ENCODE data around the gene FMO5.
"Not testable (repeated sequence)": the region's sequence is repeated elsewhere in the genome, so short reads cannot be mapped to it uniquely, and the experiment has no call there.

FMO5 gene

DNA sequence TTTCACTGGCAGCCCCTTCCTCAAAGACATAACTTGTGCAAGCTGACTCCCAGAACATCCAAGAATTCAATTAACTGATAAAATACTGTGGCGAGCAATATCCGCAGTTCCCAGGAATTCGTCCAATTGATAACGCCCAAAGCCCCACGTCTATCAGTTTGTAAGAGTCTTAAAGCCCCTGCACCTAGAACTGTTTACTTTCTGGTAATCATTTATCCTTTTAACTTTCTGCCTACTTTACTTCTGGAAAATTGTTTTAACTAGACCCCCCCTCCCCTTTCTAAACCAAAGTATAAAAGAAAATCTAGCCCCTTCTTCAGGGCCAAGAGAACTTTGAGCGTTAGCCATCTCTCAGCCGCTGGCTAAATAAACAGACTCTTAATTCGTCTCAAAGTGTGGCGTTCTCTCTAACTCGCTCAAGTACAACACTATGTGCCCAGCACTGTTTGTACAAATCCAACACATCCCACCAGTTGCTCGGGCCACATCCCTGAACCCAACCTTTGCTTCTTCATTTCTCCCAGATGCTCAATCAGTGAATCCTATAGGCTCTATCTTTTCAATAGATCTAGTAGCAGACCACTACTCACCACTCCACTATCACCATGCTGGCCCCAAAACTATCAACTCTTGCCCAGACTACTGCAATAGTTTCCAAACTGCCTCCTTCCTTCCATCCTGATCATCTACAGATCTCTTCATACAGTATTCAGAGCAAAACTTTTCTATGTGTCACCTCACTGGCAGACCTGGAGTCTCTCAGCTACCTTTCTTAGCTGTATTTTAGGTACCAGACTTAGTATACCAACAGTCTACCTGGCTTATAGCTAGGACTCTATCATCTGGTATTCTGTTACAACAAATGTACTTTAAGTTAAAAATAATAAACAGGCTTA lies 14.0 kb upstream of the FMO5 start:
- DNase-seq = no peak

DNA sequence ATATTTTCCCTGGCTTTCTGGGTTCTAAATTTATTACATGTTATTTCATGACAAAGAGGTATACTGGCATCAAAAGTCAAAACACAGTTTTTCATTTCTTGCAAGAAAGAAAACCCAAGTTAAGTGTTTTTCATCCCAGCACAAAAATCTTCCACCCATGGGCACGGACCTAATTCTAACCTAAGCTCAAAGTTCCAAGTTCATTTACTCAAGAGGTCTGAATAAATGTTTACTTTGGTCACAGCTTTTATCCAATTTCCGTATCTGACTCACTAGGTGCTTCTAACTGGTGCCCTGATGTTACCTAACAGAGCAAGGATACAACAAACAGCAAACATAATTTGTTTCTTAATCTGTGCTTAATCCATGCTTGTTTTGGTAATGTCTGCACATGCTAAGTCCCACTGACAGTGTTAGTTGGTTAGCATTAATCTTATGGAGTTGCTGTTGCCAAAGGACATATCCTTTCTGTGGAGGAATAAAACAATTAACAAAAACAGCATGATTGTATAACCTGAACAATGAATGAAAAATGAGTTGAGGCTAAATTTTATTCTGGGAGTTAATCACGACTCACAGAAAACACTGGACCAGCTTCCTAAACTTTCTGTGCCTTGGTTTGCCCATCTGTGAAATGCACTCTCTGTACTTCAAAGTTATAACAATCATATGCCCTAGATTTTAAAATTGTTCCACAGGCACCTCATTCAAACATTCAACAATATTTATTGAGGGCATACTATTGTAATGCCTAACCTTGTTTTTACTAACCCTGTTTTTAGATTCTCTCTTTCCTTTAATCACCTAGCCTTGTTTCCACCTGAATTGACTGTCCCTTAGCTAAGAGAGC lies 13.1 kb upstream of the FMO5 start:
- no peak for DNase-seq

DNA sequence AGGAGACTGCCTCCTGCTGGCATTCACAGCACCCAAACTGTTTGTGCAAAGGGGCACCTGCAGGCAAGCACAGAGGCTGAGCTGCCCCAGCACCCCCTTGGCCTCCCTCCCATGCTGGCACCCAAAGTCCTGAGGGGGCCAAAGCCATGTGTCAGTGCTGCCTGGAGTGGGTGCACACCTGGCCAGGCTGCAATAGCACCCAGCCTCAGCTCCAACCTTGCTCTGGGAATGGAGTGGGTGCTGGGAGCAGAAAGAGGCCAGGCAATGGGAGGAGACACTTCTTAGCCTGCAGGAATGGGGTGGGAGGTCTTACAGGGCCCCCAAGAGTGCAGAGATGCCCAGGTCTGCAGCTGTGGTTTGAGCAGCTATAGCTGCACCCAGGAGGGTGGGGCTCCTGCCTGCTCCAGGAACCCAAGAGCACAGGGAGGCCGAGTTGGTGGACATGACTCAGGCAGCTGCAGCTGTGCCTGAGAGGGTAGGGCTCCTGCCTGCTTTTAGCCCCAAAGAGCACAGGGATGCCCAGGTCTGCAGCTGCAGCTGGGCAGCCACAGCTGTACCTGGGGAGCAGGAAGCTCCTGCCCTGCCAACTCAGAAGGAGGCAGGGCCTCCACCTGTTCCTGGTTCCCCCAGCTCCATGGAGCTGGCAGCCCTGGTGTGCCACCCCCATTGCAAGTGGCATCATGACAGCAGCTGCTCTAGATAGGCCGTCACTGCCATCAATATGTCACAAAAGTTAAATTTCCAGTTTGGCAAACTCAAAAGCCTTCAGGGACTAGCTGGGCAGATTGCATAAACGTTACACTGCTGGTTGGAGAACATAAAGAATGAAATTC lies 12.0 kb upstream of the FMO5 start:
- no peak for DNase-seq

DNA sequence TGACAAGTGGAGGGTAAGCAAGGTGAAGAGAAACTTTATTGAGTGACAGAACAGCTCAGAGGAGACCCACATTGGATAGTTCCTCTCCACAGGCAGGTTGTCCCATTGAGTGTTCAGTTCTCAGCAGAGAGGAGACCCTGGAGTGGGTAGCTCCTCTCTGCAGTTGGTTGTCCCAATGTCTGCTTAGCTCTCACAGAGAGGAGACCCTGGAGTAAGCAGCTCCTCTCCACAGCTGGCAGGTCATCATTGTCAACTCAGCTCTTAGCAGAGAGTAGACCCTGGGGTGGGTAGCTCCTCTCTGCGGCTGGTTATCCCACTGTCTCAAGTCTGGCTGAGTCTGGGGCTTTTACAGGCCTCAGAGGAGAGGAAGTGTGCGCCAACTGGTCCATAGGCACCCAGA lies 11.3 kb upstream of the FMO5 start:
- DNase-seq = no peak

DNA sequence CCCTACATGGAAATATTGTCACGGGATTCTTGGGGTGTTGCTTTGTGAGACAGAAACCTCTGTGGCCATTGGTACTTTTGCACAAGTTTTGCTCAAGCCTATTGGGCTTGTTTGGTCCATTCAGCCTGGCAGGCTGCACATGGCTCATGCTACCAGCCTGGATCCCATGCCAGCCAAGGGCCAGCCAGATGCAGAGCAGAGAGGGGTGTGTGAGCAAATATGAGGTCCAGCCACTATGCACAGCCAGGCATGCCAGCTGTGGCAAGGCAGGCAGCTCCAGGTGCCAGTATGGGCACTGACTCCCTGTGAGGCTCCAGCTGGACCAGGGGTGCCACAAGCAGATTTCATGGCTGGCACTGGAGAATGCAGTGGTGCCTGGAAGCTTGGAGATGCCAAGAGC lies 10.7 kb upstream of the FMO5 start:
- no peak for DNase-seq

DNA sequence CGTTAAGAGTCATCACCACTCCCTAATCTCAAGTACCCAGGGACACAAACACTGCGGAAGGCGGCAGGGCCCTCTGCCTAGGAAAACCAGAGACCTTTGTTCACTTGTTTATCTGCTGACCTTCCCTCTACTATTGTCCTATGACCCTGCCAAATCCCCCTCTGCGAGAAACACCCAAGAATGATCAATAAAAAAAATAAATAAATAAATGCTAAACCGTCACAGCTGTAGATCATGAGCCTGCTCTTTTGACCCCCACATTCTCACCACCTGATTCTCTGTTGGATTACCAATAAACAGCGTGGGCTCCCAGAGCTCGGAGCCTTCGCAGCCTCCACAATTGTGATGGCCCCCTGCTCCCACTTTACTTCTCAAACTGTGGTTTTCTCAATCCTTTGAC lies 8.8 kb upstream of the FMO5 start:
- not testable (repeated sequence) for DNase-seq

DNA sequence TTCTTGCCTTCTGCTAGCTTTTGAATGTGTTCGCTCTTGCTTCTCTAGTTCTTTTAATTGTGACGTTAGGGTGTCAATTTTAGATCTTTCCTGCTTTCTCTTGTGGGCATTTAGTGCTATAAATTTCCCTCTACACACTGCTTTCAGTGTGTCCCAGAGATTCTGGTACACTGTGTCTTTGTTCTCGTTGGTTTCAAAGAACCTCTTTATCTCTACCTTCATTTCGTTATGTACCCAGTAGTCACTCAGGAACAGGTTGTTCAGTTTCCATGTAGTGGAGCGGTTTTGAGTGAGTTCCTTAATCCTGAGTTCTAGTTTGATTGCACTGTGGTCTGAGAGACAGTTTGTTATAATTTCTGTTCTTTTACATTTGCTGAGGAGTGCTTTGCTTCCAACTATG lies 5.9 kb upstream of the FMO5 start:
- not testable (repeated sequence) for DNase-seq

DNA sequence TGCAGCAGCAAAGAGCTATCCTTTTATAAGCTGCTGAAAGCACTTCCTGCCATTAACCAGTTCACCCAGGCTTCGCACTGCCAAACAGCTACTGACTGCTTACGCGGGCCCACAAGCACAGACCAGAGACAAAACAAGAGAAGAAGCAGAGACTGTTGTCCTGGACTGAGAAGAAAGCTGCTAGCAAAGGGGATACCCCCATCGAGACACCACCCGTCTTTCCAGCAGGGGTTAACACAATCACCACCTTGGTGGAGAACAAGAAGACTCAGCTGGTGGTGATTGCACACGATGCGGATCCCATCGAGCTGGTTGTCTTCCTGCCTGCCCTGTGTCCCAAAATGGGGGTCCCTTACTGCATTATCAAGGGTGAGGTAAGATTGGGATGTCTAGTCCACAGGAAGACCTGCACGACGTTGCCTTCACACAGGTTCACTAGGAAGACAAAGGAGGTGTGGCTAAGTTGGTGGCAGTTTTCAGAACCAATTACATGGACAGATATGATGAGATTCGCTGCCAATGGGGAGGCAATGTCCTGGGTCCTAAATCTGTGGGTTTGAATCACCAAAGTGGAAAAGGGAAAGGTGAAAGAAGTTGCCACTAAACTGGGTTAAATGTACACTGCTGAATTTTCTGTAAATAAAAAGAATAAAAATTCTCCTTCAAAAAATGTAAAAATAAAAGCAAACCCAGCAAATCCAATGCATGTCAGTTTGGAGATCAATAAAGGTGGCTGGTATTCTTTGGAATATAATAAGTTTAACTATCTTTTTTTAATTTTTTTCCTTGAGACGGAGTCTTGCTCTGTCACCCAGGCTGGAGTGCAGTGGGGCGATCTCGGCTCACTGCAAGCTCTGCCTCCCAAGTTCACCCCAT lies 1.2 kb downstream of the FMO5 start:
- DNase-seq = peak; percentile 18

DNA sequence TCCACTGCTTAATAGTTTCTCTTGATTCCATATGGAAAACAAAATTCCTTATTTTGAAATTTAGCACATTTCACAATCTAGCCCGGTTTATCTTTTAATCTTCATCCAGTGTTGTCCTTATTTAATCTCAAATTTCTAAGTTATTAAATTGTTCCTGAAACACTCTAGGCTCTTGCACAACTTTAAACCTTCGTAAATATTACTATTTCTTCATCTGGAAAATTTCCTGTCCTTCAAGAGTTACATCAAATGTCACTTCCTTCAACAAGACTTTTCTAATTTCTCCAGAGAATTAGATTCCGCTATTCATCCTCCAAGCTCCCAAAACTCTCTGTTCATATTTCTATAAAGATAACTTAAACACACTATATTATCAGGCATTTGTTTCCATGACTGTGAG lies 6.5 kb downstream of the FMO5 start:
- DNase-seq = no peak

DNA sequence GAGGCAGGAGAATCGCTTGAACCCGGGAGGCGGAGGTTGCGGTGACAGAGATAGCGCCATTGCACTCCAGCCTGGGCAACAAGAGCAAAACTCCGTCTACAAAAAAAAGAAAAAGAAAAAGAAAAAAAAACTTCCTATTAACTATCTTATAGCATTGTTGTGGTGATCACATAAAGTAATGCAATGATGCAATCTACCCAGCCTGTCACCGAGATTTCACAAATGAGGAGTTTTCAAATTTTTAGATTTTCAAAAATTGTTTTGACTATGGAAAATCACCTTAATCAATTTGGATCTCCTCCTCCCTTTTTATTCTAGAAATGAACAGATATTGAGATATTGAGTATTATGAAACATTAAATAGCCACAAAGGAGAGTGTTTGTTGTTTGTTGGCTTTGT lies 8.0 kb downstream of the FMO5 start:
- DNase-seq = no peak

DNA sequence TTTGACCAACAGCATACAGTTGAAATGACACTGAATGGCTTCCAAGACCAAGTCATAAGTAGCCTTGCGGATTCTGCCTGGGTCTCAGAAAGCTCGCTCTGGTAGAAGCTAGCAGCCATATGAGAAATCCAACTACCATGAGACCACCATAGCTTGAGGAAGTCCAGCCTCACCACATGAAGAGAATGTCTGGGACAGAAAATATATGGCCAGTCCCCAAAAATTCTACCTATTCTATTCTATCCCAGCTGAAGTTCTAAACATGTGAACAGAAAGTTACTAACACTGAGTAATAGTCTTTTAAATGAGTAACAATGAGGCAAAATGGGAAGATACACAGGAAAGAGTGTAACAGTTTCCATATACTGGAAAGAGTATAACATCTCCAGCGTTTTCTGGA lies 9.0 kb downstream of the FMO5 start:
- no peak for DNase-seq

DNA sequence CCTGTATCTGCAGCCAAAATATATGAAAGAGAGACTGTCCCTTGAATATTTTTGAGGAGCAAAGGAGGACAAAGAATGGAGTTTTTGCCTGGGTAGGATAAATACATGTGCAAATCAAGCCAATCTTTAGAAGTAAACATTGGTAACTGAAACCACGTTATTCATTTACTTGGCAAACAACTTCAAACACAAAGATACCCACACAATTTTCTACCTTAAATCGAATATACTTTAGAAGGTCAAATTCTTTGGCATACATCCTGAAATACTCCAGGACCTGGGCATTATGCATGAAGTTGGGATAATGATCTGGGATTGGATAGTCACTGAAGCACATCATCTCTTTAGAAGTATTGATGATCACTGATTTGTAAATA lies 9.6 kb downstream of the FMO5 start:
- no peak for DNase-seq

DNA sequence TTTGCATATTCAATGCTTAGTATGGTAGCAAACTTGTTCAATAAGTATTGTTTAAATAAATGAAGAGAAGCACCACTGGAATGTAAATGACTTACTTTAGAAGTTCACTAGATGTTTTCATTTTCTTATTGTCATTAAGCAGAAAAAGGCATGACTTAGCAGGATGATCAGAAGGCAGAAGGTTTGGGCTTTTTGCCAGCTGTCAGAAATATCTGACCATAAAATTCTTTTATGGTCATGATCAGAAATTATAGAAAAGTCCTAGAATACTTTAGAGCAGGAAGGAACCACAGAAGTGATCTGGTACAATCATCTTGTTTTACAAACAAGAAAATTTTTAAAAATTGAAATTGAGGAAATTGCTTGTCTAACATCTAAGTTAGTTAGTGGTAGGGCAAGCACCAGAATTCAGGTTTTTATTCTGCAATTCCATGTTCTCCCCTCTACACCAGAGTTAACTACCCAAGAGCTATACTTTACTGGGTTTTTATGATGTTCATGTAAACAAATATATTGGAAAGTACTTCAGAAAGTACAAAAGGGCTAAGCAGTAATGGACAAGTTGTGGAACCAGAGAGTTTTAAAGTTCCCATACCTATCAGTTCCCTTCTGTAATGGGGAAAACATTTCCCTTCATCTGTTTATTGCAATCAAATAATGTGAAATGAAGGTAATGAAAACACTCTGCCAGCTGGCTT lies 10.1 kb downstream of the FMO5 start:
- DNase-seq = no peak

DNA sequence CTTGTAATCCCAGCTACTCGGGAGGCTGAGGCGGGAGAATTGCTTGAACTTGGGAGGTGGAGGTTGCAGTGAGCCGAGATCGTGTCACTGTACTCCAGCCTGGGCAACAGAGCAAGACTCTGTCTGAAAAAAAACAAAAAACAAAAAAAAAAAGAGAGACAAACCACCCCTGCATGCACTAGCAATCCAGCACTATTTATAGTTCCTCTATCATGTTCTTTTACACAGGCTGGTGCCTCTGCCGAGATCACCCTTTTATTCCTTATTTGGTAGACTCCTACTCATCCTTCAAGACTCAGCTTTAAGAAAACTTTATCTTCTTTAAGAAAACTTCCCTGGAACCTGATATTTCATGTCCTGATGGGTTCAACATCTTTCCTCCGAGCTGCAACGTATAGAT lies 10.8 kb downstream of the FMO5 start:
- DNase-seq = no peak

DNA sequence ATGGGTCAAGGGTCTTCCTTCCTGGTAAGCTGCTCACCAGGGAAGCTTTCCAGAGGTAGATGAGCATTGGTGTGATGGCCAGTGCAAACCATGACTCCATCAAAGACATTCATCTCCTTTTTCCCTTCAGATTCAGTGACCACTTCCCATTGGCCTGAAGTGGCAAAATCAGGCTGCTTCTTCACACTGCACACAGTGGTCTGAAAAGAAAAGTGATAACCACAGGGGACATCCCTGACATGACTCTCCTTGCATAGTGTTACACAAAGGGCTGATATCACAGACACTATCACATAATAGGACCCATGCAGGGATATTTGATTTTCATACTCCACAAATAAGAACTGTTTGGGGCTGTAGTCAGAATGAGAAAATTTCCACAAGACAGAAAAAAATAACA lies 11.9 kb downstream of the FMO5 start:
- DNase-seq = no peak

DNA sequence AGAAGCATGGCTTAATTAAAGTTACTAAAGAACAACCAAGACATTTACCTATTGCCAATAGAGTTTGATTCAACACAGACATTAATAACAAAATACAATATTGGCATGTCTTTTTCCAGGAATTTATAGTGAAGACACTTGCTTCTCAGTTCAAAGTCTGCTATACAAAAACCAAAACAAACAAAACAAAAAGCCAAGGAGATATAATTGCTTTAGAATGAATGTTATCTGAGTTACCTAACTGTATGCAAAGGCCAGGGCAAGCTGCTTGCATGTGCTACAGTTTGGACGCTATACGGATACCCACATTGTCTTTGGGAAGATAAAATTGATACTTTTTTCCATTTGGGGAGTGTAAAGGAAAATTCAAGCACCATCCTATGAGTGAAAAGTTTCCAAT lies 13.6 kb downstream of the FMO5 start:
- no peak for DNase-seq

DNA sequence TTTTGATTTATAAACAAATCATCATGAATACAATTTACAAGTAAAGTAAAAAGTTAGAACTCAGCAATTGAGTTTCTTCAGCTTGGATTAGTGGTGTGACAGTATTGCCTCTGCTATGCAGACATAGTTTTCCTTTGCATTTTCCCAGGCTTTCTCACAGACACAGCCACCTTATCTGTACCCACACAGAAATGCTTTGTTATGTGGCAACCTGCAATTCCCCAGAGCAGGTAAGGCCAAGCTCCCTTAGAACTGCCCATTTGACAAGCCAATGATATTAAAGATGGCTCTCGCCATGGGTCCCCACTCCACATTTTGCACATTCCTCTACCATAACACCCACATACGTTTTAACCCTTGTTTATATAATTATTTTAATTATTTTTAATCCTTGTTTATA lies 14.2 kb downstream of the FMO5 start:
- no peak for DNase-seq

DNA sequence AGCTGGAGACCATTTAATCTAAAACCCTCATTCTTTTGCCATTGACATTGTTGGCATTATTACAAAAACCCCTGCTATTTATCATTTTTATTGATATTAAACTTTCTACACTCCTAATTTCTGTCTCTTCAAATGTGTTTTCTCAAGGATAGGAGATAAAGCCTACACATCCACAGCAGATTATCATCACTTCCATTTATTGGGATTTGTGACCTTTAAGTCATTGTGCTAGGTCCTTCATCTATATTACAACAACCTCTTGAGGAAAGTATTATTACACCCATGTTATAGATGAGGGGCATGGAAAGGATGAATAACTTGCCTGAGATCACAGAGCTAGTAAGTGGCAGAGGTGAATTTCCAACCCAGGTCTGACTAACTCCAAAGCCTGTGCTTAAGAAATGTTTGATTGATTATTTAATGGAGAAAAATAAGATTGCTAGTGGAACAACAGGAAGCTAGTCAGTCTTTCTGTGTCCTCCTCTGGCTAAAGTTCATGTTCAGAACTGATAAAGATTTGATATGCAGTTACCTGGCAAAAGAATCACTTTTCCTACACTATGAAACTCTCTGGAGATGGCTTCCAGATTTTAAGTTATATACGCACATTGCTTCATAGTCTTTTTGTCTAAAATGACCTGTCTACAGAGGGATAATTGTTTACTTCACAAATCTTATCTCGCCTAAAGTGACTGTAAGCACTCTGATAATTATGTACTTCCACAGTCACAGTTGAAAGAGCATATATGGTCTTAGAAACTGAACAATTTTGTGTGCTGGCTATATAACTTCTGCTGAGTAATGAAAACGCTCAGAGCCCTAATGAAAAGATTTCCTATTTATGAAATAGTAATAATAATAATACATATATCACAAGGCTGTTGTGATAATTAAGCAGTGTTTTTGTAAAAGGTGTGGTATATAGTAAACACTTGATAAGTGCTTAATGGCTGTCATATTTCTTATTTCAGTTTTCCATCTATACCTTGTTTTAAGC lies 15.0 kb downstream of the FMO5 start:
- DNase-seq = no peak

DNA sequence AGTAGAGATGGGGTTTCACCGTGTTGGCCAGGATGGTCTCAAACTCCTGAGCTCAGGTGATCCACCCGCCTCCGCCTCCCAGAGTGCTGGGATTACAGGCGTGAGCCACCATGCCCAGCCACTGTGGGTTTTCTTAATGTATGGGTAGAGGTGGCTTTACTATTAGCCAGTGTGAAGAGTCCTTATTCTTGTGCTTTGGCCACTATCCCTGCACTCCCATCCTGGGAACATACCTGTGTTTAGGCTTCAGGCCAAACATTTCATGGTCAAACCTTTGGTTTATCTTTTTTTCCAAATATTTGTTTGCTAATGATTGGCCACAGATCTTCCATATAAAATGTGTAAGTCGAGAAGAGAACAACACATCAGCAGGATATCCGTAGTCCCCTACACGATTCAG lies 16.5 kb downstream of the FMO5 start:
- DNase-seq = no peak

DNA sequence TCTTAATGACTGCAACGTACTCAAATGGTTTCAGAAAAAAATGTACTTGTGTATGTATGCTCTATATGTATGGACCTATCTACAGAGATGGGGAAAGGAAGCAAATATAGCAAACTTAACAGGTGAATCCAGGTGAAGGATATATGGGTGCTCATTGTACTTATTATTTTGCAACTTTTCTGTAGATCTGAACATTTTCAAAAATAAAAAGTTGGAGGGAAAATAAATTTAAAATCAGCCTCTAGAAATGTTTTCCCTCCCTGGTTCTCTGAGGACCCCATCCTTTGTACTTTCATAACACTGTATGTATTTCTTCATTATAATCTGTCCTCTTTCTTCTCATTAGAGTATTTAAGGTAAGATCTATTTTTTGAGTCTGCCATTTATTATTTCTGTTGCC lies 17.9 kb downstream of the FMO5 start:
- DNase-seq = no peak

Measured in NCI-H1436 (cell line).